ENCODE data around the gene CTNNA2.

CTNNA2 gene

GRCh38 chr2:80573950-80574349, 1061.1 kb downstream of the CTNNA2 start:
- DNase-seq (ENCODE audit: low read depth) = no peak

- DNase-seq (ENCODE audit: low read depth) = no peak
Measured at GRCh38 chr2:80579756-80580155, 1066.9 kb downstream of the CTNNA2 start.

- DNase-seq (ENCODE audit: low read depth) = no peak
Measured at GRCh38 chr2:80591233-80591632, 1078.4 kb downstream of the CTNNA2 start.

- DNase-seq (ENCODE audit: low read depth) = no peak
Measured at GRCh38 chr2:80592106-80592505, 1079.3 kb downstream of the CTNNA2 start.

GRCh38 chr2:80610108-80610507, 1097.3 kb downstream of the CTNNA2 start:
- DNase-seq (ENCODE audit: low read depth) = no peak

- DNase-seq (ENCODE audit: low read depth) = no peak
Measured at GRCh38 chr2:80621656-80622055, 1108.8 kb downstream of the CTNNA2 start.

GRCh38 chr2:80624062-80624461, 1111.2 kb downstream of the CTNNA2 start:
- no peak for DNase-seq (ENCODE audit: low read depth)

- no peak for DNase-seq (ENCODE audit: low read depth)
Measured at GRCh38 chr2:80634590-80634989, 1121.7 kb downstream of the CTNNA2 start.

GRCh38 chr2:80638783-80639182, 1125.9 kb downstream of the CTNNA2 start:
- no peak for DNase-seq (ENCODE audit: low read depth)

- no peak for DNase-seq (ENCODE audit: low read depth)
Measured at GRCh38 chr2:80642465-80642864, 1129.6 kb downstream of the CTNNA2 start.

- no peak for DNase-seq (ENCODE audit: low read depth)
Measured at GRCh38 chr2:80643598-80643997, 1130.7 kb downstream of the CTNNA2 start.

GRCh38 chr2:80651435-80651834, 1138.6 kb downstream of the CTNNA2 start:
- no peak for DNase-seq (ENCODE audit: low read depth)

- DNase-seq (ENCODE audit: low read depth) = no peak
Measured at GRCh38 chr2:80655265-80655664, 1142.4 kb downstream of the CTNNA2 start.

- DNase-seq (ENCODE audit: low read depth) = no peak
Measured at GRCh38 chr2:80670763-80671162, 1157.9 kb downstream of the CTNNA2 start.

- DNase-seq (ENCODE audit: low read depth) = no peak
Measured at GRCh38 chr2:80687524-80687923, 1174.7 kb downstream of the CTNNA2 start.

- DNase-seq (ENCODE audit: low read depth) = no peak
Measured at GRCh38 chr2:80689106-80689505, 1176.3 kb downstream of the CTNNA2 start.
